22Rv1 (cell line): ENCODE data around the gene SCARF2.

Source experiments
- H3K27ac ChIP-seq: fragments of 450-650 bp; 2 replicates; pipeline ENCODE4 v1.5.1; 2017
- ZFX ChIP-seq: fragments of 450-650 bp; IDR thresholded peaks from 2 replicates; pipeline ENCODE4 v1.6.1; 2017; ENCODE audit warnings: antibody characterized with exemption, borderline replicate concordance
- TF ChIP-seq, protein P1 (sequence below): fragments of 450-650 bp; IDR thresholded peaks from 2 replicates; pipeline ENCODE4 v1.5.1; 2017; ENCODE audit warnings: mild to moderate bottlenecking

Gene SCARF2

DNA sequence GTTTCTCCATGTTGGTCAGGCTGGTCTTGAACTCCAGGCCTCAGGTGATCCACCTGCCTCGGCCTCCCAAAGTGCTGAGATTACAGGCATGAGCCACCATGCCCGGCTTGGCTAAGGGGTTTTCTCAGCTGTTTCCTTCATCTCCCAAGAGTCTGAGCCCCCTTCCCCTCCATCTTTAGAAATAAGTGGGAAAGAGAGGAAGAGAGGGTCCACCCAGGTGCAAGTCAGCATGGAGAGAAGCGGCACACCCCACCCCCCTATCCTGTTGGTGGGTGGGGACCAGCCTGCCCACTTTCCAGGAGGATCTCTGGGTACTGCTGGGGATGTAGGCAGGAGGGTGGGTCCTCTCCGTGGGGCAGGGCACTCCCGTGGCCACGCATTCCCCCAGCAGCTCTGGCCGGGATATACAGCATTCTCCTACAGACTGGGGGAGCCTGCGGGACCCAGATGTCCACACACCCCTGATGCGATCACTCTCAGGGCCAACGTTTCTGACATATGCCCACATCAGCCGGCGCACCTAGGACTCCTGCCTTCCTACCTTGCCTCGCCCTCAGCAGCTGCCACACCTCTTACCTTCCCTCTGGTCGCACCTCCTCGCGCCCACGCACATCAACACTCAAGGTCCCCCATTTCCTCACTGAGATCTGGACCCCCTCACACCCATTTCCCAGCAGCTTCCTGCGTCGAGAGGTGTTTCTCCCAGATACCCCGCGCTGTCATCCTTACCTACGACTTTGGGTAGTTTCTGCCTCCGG is 8.9 kb downstream of the SCARF2 start:
- H3K27ac ChIP-seq = no peak overlapping the region
- TF ChIP-seq, protein P1, sequence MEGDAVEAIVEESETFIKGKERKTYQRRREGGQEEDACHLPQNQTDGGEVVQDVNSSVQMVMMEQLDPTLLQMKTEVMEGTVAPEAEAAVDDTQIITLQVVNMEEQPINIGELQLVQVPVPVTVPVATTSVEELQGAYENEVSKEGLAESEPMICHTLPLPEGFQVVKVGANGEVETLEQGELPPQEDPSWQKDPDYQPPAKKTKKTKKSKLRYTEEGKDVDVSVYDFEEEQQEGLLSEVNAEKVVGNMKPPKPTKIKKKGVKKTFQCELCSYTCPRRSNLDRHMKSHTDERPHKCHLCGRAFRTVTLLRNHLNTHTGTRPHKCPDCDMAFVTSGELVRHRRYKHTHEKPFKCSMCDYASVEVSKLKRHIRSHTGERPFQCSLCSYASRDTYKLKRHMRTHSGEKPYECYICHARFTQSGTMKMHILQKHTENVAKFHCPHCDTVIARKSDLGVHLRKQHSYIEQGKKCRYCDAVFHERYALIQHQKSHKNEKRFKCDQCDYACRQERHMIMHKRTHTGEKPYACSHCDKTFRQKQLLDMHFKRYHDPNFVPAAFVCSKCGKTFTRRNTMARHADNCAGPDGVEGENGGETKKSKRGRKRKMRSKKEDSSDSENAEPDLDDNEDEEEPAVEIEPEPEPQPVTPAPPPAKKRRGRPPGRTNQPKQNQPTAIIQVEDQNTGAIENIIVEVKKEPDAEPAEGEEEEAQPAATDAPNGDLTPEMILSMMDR = no peak
- TF ChIP-seq ZFX = no peak

DNA sequence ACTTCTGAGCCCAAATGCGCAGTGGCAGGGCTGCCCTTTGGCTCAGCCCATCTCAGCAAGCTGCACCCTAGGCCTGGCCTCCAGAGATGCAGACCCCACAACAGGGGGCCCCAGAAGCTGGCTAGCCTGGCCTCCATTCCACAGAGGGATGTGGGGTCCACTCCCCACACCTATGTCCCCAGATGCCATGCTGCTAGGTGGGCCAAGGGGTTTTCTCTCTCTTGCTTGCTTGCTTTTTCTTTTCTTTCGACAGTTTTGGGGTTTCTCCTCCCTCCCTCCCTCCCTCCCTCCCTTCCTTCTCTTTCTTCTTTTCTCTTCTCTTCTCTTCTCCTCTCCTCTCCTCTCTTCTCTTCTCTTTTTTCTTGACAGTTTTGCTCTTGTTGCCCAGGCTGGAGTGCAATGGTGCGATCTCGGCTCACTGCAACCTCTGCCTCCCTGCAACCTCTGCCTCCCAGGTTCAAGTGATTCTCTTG is 9.6 kb downstream of the SCARF2 start:
- TF ChIP-seq, protein P1 = no peak

DNA sequence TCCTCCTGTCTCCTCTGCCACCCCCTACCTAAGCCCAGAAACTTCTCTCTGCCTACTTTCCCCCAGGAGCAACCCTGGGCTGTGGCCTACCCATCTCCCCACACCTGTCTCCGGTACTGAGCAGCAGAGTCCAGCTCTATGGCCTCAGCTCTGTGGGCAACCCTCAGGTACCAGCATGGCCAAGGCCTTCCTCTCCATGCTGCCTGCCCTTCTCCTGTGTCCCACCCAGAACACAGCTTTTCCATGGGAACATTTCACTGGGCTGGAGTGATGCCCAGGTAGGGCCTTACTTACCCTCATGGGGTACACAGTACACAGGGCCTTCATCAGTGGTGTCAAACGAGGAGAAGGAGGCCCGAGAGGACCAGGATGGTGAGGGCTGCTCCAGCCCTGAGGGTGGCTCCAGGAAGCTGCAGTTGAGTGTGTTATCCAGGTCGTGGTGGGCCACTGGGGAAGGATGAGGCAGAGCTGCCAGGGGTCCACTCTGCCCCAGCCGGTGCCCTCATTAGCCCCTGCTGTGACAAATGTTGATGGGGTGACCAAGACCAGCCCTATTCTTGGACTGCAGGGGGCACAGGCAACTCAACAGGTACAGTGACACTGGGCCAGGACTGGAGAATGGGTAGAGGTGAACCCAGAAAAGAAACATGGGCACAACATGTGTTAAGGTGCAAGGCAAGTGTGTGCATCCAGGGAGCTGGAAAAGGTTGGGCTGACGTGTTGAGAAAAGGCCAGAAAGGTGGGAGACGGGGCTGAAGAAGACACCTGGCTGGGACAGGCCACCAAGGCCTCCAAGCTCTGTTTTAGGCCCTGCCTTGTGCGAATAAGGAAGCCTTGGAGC is 10.3 kb downstream of the SCARF2 start:
- no peak for TF ChIP-seq ZFX
- TF ChIP-seq, protein P1 = no peak
- no peak overlapping the region for H3K27ac ChIP-seq

More for the DNA sequence above, 9.6 kb downstream of the SCARF2 start:
- H3K27ac ChIP-seq = no peak overlapping the region

DNA sequence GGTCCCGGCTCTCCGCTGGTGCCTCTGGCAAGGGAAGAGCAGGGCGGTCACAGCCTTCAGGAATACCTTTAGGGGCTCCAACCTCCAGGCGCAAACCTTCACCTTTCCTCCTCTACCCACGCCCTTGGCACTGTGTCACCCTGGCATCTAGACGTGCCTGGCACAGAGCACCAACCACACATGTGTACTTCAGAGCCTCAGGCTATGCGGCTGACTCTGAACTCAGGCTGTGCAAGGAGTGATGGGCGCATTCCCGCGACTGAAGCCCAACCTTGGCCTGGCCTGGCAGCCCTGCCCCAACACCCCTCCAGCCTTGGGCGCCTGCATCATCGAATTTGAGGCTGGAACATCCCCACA is 11.4 kb downstream of the SCARF2 start:
- no peak overlapping the region for H3K27ac ChIP-seq
- TF ChIP-seq, protein P1 = no peak
- TF ChIP-seq ZFX = no peak

DNA sequence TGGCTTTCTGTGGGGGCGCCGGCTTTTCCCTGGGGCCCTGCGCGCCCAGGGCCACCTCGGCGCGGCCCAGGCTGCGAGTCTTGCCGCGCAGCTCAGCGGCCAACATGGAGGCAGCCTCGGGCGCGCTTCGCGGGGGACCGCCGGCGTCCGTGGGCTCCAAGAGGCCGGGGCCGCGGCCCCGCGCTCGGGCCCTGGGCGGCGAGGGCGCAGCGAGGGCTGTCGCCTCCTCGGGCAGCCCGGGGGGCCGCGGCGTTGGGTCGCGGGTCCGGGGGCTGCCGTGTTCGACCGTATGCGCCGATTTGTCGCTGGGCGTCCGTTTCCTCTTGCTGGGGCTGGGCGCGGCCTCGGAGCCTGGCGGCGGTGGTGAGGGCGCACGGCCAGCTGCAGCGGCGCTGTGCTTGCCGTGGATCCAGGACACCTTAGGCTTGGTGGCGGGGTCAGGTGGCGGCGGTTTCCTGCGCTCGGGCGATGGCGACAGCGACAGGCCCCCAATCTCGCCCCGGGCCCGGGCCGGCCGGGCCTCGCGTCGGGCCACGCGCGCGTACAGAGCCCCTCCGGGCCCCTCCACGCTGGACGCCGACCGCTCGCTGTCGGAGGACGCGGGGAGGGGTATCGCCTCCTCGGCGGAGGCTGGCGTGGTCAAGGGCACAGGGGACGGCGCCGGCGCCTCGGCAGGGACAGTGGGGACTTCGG is 11.9 kb downstream of the SCARF2 start:
- TF ChIP-seq, protein P1 = no peak
- TF ChIP-seq ZFX = no peak
- H3K27ac ChIP-seq = no peak overlapping the region

DNA sequence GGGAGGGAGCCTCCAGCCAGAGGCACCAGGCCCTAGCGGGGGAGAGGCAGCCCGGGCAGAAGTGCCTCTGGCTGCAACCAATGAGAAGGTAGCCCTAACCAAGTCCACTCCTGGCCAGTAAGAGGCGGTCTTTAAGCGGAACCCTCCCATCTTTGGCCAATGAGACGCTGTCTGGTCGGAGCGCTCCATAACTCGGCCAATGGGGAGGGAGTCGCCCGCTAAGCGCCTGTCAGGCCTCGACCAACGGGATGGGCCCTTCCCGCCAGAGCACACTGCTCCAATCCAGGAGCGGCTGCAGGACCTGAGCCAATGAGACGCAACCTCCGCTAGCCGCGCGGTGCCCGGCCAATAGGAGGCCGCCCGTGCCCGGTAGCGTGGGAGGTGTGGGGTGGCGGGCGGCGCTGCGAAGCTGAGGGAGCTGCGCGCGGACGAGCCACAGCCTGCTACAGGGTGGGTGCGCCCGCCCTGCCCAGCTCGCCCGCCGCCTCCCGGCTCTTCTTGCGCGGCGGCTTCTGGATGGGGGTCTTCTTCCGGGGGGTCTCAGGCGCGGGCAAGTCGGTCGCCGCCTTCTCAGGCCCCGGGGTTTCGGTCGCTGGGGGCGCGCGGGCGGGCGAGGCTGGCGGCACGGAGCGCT is 12.6 kb downstream of the SCARF2 start:
- no peak overlapping the region for H3K27ac ChIP-seq
- TF ChIP-seq, protein P1 = no peak
- no peak for TF ChIP-seq ZFX
